A549 treated with Mapracorat at 1 μM for 4 hours (cell line): ENCODE results near the gene FGD5. TPM values are rescaled to one million over a fixed set of nuclear protein-coding genes. Genes with fewer than 3 reads are reported as not detected.

Experiments used
- total RNA-seq: library from RNA; stranded (reverse); fragments of 200-300 nt; extraction: Qiagen RNA extraction; gene quantifications from 5 replicates; pipeline ENCODE4 v1.2.3, GENCODE V29; 2022

Gene FGD5
- total RNA-seq = not detected in 5 replicates

GRCh38 chr3:14818804-14819500 is at the start of gene FGD5:
Gene FGD5 (plus strand): TSS chr3:14818962. CDS start chr3:14819072, 110 bp downstream.

GRCh38 chr3:14947100-14947885 is 128.5 kb downstream of the FGD5 start, which contains the start of gene NR2C2:
Gene NR2C2 (plus strand): TSS chr3:14947583. CDS start chr3:15003915, 56,332 bp downstream.

Other genes starting within 250 kb of the FGD5 start
- gene CCDC174, start 167.2 kb upstream of the FGD5 start, total RNA-seq = 12.5 to 15.8 TPM (median 15.3 TPM) in 5 replicates
- gene C3orf20, start 143.8 kb upstream of the FGD5 start, total RNA-seq = 0.06 to 0.07 TPM in 2 of 5 replicates, not detected in the others
- gene NR2C2, start 128.6 kb downstream of the FGD5 start, total RNA-seq = 10.5 to 20.4 TPM (median 15.5 TPM) in 5 replicates
- gene MRPS25, start 246.4 kb downstream of the FGD5 start, total RNA-seq = 44.9 to 61.7 TPM (median 55.9 TPM) in 5 replicates